Measurements from ENCODE around the gene SALL1. TPM values are rescaled to one million over a fixed set of nuclear protein-coding genes. Genes with fewer than 3 reads are reported as not detected.

Gene SALL1
- total RNA-seq, 1 donor from 2014 or later, result not detected

DNA sequence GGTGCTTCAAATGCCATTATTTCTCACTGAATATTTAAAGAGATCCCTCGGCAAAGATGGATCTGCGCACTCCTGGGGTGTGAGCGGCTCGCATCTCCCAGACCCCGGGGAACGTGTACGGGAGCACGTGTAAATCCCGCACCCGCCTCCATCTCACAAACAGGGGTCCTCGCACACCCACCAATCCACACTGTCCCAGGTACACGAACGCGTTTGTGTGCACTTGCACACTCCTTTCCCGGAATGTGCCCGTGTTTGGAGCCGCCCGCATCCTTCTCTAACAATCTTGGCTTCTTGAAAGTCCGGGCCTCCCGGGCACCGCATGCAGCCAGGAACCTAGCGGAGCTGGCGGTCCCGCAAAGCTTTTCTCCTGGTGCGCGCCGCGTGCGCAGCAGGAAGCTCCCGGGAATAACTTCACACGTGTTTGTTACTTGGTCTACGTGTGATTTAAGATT, 2.5 kb upstream of the SALL1 start:
- no peaks in the 10 kb centered on the region for H3K36me3 ChIP-seq (ENCODE audit: control insufficient read depth, insufficient read depth, low read length)
- H3K4me3 ChIP-seq (ENCODE audit: low read depth, low read length), result no peak overlapping the region
- TF ChIP-seq, protein P1, sequence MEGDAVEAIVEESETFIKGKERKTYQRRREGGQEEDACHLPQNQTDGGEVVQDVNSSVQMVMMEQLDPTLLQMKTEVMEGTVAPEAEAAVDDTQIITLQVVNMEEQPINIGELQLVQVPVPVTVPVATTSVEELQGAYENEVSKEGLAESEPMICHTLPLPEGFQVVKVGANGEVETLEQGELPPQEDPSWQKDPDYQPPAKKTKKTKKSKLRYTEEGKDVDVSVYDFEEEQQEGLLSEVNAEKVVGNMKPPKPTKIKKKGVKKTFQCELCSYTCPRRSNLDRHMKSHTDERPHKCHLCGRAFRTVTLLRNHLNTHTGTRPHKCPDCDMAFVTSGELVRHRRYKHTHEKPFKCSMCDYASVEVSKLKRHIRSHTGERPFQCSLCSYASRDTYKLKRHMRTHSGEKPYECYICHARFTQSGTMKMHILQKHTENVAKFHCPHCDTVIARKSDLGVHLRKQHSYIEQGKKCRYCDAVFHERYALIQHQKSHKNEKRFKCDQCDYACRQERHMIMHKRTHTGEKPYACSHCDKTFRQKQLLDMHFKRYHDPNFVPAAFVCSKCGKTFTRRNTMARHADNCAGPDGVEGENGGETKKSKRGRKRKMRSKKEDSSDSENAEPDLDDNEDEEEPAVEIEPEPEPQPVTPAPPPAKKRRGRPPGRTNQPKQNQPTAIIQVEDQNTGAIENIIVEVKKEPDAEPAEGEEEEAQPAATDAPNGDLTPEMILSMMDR (IDR thresholded peaks at IDR 0.05; ENCODE audit: insufficient read depth, low read length, severe bottlenecking), result no peak
- no peak for FAIRE-seq
- peaks cover 49% of the 10 kb centered on the region for H3K27me3 ChIP-seq (ENCODE audit: control insufficient read depth, insufficient read depth, low read length)
- no peak for DNase-seq (ENCODE audit: low read depth)

DNA sequence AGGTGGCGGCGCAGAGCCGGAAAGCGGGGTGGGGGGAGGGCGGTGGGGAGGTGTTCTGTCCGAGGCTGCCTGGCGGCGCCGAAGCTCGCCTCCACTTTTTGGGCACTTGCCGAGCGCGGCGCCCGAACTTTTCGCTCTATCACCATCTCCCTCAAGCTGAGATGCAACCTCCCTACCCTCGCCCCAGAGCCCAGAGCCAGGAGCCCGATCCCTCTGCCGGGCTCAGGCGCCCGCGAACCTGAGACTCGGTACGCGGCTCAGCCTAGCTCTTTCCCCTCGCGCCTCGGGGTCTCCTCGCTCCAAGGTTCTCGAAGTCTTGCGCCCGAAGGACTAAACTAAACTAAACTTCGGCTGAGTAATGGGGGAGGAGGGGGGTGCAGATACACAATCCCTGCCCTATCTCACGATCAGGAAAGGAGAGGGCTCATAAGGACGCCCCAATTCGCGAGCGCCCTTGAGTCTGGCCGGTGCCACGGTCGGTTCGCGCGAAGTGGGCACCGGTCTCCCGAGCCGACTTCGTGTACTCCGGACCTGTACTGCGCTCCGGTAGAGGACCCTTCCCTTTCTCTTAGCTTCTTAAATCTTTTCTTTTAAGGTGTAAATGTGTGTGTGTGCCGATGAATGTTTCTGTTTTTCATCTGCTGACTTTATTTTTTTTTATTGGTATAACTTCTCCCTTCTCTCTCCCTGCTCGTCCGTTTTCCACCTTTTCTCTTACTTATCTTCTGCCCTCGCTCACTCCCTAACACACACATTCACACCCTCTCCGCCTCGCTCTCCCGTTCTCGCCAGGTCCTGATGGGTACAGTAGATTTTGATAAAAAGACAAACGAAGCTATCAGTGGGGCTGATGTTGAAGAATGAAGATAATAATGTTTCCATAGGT, 1.9 kb upstream of the SALL1 start:
- FAIRE-seq (no peak), DNase-seq (ENCODE audit: low read depth) (no peak)
- Histone ChIP-seq H3K4me3 (ENCODE audit: low read depth, low read length) (no peak overlapping the region), H3K36me3 (ENCODE audit: control insufficient read depth, insufficient read depth, low read length) (no peaks in the 10 kb centered on the region), H3K27me3 (ENCODE audit: control insufficient read depth, insufficient read depth, low read length) (peaks cover 53% of the 10 kb centered on the region)
- TF ChIP-seq, protein P1 (IDR thresholded peaks at IDR 0.05; ENCODE audit: insufficient read depth, low read length, severe bottlenecking), result no peak

DNA sequence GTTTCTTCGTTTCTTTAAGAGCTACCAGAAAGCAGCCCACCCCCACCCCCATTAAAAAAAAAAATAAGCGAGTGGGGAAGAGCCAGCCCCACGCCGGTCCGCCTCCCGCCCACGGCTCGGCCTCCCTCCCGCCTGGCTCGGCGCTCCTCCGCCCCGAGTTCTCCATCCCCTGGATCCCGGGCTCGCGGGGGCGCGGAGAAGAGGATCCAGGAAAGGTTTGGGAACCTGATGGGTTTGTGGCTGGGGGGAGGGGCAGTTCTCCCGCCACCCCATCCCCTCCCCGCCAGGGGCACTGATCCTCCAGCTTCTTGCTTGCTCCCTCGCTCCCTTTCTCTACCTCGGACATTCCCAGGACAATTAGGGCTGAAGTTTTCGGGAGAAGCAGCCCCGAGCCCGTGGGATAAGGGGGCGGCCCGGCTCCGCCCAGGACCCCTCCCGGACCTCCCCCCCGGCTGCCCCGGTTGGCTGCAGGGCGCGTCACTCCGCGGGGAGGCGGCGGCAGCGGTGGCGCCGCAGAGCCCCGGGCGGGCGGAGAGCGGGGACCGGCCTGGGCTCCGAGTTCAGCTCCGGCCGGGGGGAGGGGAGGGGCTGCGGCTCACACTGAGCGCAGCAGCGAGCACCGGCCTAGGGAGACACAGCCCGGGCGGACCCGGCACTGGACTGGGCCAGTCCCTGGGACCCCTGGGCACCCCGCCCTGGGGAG, 1.0 kb upstream of the SALL1 start:
- no peak for DNase-seq (ENCODE audit: low read depth)
- peaks cover 54% of the 10 kb centered on the region for H3K27me3 ChIP-seq (ENCODE audit: control insufficient read depth, insufficient read depth, low read length)
- H3K4me3 ChIP-seq (ENCODE audit: low read depth, low read length), result no peak overlapping the region
- no peak for FAIRE-seq
- H3K36me3 ChIP-seq (ENCODE audit: control insufficient read depth, insufficient read depth, low read length), result no peaks in the 10 kb centered on the region
- TF ChIP-seq, protein P1 (IDR thresholded peaks at IDR 0.05; ENCODE audit: insufficient read depth, low read length, severe bottlenecking), result no peak

DNA sequence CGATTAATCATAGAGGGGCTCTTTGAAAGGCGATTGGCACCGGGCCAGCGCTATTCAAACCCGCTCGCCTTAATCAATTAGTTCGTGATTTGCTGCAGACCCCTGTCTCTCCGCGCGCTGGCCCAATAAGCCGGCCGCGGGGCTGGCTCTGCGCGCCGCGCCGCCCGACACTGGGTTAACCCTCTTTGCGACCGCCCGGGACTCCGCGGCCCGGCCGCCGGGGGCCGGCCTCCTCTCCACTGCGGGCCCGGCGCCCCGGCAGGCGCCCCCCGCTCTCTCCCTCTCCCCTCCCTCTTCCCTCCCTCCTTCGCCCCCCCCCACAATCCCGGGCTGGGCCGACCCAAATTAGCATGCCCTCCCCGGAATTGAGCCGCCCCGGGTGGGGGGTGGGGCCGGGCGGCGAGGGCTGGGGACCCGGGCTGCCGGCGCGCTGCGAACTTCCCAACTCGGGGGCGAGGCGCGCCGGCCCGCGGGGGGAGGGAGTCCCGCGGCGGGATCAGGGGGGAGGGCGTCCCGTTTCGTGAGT, 428 bp upstream of the SALL1 start:
- Histone ChIP-seq H3K36me3 (ENCODE audit: control insufficient read depth, insufficient read depth, low read length) (no peaks in the 10 kb centered on the region), H3K4me3 (ENCODE audit: low read depth, low read length) (no peak overlapping the region), H3K27me3 (ENCODE audit: control insufficient read depth, insufficient read depth, low read length) (peaks cover 51% of the 10 kb centered on the region)
- TF ChIP-seq, protein P1 (IDR thresholded peaks at IDR 0.05; ENCODE audit: insufficient read depth, low read length, severe bottlenecking), result no peak
- DNase-seq (ENCODE audit: low read depth), result no peak
- FAIRE-seq, result no peak

DNA sequence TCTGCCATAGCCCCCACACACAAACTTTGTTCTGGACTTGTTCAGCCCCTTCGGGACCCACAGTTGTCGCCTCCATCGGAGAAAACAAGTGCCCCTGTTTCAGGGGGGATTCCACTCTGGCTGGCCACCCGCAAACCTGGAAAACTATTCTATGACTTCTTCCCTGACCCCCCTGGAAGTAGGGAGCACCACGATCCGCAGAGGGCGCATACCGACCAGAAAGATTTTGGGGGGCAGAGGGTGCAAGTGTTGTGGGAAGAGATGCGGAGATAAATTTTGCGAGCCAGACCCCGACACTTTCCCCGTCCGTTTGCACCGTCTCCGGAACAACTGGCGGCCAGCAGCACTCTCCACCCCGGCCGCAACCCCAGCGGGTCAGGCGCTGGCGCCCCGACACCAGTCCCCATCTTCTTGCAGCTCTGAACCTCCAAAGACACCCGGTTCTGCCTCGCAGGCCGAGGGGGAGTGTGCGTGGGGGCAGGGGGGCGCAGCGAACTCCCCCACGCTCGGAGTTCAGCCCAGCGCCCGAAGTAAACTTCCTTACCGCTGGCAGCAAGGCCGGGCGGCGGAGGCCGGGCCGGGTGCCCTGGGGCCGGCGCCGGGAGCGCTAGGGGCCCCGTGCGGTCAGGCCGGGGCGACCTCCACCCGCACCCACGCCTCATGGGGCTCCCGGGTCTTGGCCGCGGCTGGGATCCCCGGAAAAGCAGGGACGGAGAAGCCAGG, 744 bp downstream of the SALL1 start:
- H3K4me3 ChIP-seq (ENCODE audit: low read depth, low read length), result no peak overlapping the region
- TF ChIP-seq, protein P1 (IDR thresholded peaks at IDR 0.05; ENCODE audit: insufficient read depth, low read length, severe bottlenecking), result no peak

More for the DNA sequence above, 744 bp downstream of the SALL1 start:
- DNase-seq (ENCODE audit: low read depth) (no peak), FAIRE-seq (no peak)
- H3K36me3 ChIP-seq (ENCODE audit: control insufficient read depth, insufficient read depth, low read length), result no peaks in the 10 kb centered on the region
- peaks cover 43% of the 10 kb centered on the region for H3K27me3 ChIP-seq (ENCODE audit: control insufficient read depth, insufficient read depth, low read length)
